CD4-positive, alpha-beta T cell treated with Interleukin-15 for 4 hours (primary cell): ENCODE results near the gene ANKRD36B.
"Not testable (repeated sequence)": the region's sequence is repeated elsewhere in the genome, so short reads cannot be mapped to it uniquely, and the experiment has no call there.

Source experiments
- DNase-seq: peaks from one replicate; pipeline ENCODE4 v3.0.0-alpha.2; 2020; ENCODE audit warnings: low spot score

ANKRD36B gene

GRCh38 chr2:97589598-97590510 is at the start of gene ANKRD36B:
ANKRD36B (minus strand) TSS chr2:97589877; CDS start chr2:97589685, 192 bp downstream.
- DNase-seq, result peak; percentile 77

- DNase-seq, result not testable (repeated sequence)
These were observed 36.4 kb upstream of the ANKRD36B start for GRCh38 chr2:97626049-97626430.

GRCh38 chr2:97625354-97626048 is 35.8 kb upstream of the ANKRD36B start:
- not testable (repeated sequence) for DNase-seq

- DNase-seq, result not testable (repeated sequence)
These were observed 33.3 kb upstream of the ANKRD36B start for GRCh38 chr2:97622976-97623375.

GRCh38 chr2:97620492-97620891 is 30.8 kb upstream of the ANKRD36B start:
- DNase-seq, result not testable (repeated sequence)

GRCh38 chr2:97618939-97619827 is 29.5 kb upstream of the ANKRD36B start:
- DNase-seq, result not testable (repeated sequence)

GRCh38 chr2:97617911-97618310 is 28.2 kb upstream of the ANKRD36B start:
- no peak for DNase-seq

- DNase-seq, result not testable (repeated sequence)
These were observed 26.1 kb upstream of the ANKRD36B start for GRCh38 chr2:97615746-97616145.

- not testable (repeated sequence) for DNase-seq
These were observed 22.2 kb upstream of the ANKRD36B start for GRCh38 chr2:97611895-97612294.

GRCh38 chr2:97608745-97609144 is 19.1 kb upstream of the ANKRD36B start:
- DNase-seq, result not testable (repeated sequence)

- not testable (repeated sequence) for DNase-seq
These were observed 16.1 kb upstream of the ANKRD36B start for GRCh38 chr2:97605524-97606339.

GRCh38 chr2:97605109-97605508 is 15.4 kb upstream of the ANKRD36B start:
- DNase-seq, result not testable (repeated sequence)

GRCh38 chr2:97601537-97601936 is 11.9 kb upstream of the ANKRD36B start:
- not testable (repeated sequence) for DNase-seq

GRCh38 chr2:97596180-97596579 is 6.5 kb upstream of the ANKRD36B start:
- DNase-seq, result not testable (repeated sequence)

GRCh38 chr2:97593520-97593919 is 3.8 kb upstream of the ANKRD36B start:
- not testable (repeated sequence) for DNase-seq

GRCh38 chr2:97590515-97591394 is 1.1 kb upstream of the ANKRD36B start:
- DNase-seq, result peak; percentile 89

- not testable (repeated sequence) for DNase-seq
These were observed 450 bp downstream of the ANKRD36B start for GRCh38 chr2:97589257-97589597.

GRCh38 chr2:97565674-97566073 is 24.0 kb downstream of the ANKRD36B start:
- not testable (repeated sequence) for DNase-seq

- DNase-seq, result not testable (repeated sequence)
These were observed 37.3 kb downstream of the ANKRD36B start for GRCh38 chr2:97552406-97552805.

- not testable (repeated sequence) for DNase-seq
These were observed 39.2 kb downstream of the ANKRD36B start for GRCh38 chr2:97550498-97550897.
